Ishikawa (cell line): Measurements from ENCODE around the gene LRRC3B.

Experiments
- CEBPB ChIP-seq: IDR thresholded peaks from 2 replicates; pipeline ENCODE4 v1.6.1; 2012
- CREB1 ChIP-seq: IDR thresholded peaks from 2 replicates; pipeline ENCODE4 v1.6.1; 2012; ENCODE audit warnings: low read depth
- EGR1 ChIP-seq: IDR thresholded peaks from 2 replicates; pipeline ENCODE4 v1.6.1; 2012
- EP300 ChIP-seq: IDR thresholded peaks from 2 replicates; pipeline ENCODE4 v1.6.1; 2012; ENCODE audit warnings: borderline replicate concordance
- RAD21 ChIP-seq: IDR thresholded peaks from 2 replicates; pipeline ENCODE4 v1.6.1; 2012; ENCODE audit warnings: low read depth
- TAF1 ChIP-seq: IDR thresholded peaks from 2 replicates; pipeline ENCODE4 v1.6.1; 2012; ENCODE audit warnings: low read depth, mild to moderate bottlenecking
- TCF12 ChIP-seq: IDR thresholded peaks from 2 replicates; pipeline ENCODE4 v1.6.1; 2012; ENCODE audit warnings: low read depth
- TEAD4 ChIP-seq: IDR thresholded peaks from 2 replicates; pipeline ENCODE4 v1.6.1; 2012
- YY1 ChIP-seq: IDR thresholded peaks from 2 replicates; pipeline ENCODE4 v1.6.1; 2012; ENCODE audit warnings: low read depth
- ZBTB7A ChIP-seq: IDR thresholded peaks from 2 replicates; pipeline ENCODE4 v1.6.1; 2012; ENCODE audit warnings: low read depth
- TF ChIP-seq, protein P1 (sequence below): IDR thresholded peaks from 2 replicates; pipeline ENCODE4 v1.6.1; 2012
- TF ChIP-seq, protein P2 (sequence below): IDR thresholded peaks from 2 replicates; pipeline ENCODE4 v1.6.1; 2012
- TF ChIP-seq, protein P3 (sequence below): IDR thresholded peaks from 2 replicates; pipeline ENCODE4 v1.6.1; 2012; ENCODE audit warnings: low read depth, mild to moderate bottlenecking

DNA sequence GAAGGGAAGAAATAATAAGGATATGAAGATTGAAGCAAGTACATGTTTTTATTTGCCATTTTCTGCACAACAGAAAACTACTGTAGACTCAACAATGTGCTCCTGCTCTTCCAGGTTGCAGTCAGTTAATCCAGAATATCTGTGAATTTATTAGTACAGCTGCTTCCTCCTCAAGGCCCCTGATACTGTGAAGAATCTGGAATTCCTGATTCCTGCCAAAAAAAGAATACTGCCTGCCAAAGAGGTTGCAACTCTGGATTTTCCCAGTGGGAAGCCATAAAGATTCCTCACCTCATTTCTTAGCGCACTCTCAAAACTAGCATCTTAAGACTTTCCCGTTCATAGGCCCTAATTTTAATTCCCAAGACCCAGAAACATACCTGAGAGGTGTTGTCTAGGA lies 33.6 kb upstream of the LRRC3B start:
- TF ChIP-seq, protein P1, sequence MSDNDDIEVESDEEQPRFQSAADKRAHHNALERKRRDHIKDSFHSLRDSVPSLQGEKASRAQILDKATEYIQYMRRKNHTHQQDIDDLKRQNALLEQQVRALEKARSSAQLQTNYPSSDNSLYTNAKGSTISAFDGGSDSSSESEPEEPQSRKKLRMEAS = no peak
- no peak for TF ChIP-seq EP300
- TF ChIP-seq, protein P2, sequence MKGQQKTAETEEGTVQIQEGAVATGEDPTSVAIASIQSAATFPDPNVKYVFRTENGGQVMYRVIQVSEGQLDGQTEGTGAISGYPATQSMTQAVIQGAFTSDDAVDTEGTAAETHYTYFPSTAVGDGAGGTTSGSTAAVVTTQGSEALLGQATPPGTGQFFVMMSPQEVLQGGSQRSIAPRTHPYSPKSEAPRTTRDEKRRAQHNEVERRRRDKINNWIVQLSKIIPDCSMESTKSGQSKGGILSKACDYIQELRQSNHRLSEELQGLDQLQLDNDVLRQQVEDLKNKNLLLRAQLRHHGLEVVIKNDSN = no peak
- no peak for TF ChIP-seq ZBTB7A
- TF ChIP-seq TAF1 = no peak
- TF ChIP-seq YY1 = no peak
- TF ChIP-seq RAD21 = no peak
- TF ChIP-seq, protein P3, sequence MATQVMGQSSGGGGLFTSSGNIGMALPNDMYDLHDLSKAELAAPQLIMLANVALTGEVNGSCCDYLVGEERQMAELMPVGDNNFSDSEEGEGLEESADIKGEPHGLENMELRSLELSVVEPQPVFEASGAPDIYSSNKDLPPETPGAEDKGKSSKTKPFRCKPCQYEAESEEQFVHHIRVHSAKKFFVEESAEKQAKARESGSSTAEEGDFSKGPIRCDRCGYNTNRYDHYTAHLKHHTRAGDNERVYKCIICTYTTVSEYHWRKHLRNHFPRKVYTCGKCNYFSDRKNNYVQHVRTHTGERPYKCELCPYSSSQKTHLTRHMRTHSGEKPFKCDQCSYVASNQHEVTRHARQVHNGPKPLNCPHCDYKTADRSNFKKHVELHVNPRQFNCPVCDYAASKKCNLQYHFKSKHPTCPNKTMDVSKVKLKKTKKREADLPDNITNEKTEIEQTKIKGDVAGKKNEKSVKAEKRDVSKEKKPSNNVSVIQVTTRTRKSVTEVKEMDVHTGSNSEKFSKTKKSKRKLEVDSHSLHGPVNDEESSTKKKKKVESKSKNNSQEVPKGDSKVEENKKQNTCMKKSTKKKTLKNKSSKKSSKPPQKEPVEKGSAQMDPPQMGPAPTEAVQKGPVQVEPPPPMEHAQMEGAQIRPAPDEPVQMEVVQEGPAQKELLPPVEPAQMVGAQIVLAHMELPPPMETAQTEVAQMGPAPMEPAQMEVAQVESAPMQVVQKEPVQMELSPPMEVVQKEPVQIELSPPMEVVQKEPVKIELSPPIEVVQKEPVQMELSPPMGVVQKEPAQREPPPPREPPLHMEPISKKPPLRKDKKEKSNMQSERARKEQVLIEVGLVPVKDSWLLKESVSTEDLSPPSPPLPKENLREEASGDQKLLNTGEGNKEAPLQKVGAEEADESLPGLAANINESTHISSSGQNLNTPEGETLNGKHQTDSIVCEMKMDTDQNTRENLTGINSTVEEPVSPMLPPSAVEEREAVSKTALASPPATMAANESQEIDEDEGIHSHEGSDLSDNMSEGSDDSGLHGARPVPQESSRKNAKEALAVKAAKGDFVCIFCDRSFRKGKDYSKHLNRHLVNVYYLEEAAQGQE = no peak
- no peak for TF ChIP-seq TEAD4
- no peak for TF ChIP-seq CREB1
- TF ChIP-seq CEBPB = no peak
- no peak for TF ChIP-seq EGR1
- no peak for TF ChIP-seq TCF12
